Kasumi-1 (cell line): ENCODE results near the gene ABCA10.

Experiments used
- DNase-seq, 2 experiments: peaks; one replicate each; lab custom pipeline; 2025; lab: John Stamatoyannopoulos, UW

The ABCA10 gene

GRCh38 chr17:69164206-69164605, 64.4 kb downstream of the ABCA10 start:
- DNase-seq = no peak

- no peak for DNase-seq
Observed at GRCh38 chr17:69159418-69159817, 69.2 kb downstream of the ABCA10 start.

DNA sequence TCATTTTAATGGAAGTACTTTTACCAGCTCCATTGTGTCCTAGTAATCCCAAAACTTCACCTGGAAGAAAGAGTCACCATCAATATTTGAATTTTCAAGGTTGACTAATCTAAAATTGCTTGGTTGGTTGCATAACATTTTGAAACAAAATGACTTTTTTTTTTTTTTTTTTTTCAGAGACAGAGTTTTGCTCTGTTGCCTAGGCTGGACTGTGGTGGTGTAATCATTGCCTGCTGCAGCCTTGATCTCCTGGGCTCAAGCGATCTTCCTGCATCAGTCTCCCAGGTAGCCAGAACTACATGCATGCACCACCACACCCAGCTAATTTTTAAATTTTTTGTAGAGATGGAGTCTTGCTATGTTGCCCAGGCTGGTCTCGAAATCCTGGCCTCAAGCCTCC, 74.4 kb downstream of the ABCA10 start:
- no peak for DNase-seq

DNA sequence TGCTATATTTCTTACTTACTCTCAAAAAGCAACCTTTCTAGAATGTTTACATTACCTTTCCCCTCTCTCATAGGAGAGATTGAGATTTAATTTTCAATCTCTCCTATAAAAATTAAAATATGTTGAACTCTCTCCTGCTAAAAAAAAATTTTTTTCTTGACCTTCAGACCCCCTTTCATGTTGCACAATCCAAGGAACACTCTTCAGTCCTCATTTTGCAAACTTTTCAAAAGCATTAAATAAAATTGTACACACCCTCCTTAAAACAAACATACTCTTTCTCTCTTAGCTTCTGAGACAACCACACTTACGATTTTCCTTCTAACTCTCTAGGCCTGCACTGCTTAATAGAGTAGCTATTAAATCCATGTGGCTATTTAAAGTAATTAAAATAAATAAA, 78.3 kb downstream of the ABCA10 start:
- no peak for DNase-seq

DNA sequence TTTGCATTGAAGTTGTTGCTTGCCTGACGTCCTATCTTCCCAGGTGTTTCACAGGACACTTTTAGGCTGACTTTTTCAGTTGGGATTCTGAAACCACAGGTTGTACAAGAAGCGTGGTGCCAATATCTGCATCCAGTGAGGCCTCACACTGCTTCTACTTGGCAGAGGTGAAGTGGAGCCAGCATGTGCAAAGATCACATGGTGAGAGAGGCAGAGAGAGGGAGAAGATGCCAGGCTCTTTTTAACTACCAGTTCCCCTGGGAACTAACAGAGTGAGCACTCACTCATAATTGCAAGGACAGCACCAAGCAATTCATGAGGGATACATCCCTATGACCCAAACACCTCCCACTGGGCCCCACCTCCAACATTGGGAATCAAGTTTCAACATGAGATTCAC, 81.2 kb downstream of the ABCA10 start:
- no peak for DNase-seq

DNA sequence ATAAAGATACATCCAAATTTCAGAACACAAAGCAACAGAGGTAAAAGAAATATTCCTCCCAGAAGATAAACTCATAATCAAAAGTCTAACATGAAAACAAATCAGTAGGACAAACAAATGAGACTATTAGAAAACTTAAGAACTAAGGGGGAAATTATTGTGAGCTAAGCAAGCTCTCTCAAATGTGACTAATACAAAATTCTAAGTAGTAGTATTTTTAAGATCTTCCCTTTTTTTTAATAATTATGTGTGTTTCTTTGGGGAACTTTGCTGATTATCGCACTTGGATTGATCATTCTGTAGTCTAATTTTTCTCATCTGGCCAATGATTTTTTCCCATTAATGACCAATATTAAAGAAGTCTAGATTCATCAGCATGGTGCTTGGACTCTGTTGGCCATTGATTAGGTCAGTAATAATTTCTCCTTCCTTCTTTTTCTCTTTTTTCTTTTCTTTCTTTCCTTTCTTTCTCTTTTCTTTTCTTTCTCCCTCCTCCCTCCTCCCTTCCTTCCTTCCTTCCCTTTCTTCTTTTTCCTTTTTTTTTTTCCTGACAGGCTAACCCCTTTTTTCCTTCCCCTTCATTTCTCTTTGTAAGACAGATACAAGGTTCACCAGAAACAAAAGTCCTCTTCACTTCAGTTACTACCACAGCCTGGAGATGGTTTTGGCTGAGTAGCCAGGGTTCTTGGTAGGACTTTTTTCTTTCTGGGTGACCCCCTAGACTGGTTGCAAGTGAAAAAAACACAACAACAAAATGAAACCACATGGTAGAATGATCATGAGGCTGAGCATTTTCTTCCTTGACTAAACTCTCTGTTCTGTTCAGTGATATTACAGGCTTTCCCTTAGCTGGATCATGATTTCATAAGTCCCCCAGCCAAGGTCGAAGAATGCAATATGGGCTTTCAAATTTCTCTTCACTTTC, 84.0 kb downstream of the ABCA10 start:
- DNase-seq = no peak

DNA sequence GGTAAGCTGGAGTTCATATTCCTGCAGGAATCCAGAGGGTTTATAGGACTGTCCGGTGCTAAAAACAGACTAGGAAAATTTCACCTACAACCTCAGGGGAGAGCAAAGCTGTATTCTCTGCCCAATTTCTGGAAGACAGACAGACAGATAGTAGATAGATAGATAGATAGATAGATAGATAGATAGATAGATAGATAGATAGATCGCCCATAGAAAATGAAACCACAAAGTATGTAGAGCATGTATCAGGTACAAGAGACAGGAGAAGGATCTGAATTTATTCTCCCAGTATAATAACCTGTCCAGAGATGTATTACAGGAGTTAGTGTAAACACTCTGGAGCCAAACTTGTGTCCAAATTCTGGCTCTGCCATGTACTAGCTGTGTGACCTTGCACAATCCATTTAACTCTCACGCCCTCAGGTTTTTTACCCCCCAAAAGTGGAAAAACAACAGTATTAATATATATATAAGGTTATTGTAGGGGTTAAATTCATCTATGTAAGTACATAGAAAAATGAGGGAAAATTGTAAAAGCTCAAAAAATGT, 84.9 kb downstream of the ABCA10 start:
- no peak for DNase-seq

GRCh38 chr17:69143151-69143550, 85.5 kb downstream of the ABCA10 start:
- DNase-seq = no peak

DNA sequence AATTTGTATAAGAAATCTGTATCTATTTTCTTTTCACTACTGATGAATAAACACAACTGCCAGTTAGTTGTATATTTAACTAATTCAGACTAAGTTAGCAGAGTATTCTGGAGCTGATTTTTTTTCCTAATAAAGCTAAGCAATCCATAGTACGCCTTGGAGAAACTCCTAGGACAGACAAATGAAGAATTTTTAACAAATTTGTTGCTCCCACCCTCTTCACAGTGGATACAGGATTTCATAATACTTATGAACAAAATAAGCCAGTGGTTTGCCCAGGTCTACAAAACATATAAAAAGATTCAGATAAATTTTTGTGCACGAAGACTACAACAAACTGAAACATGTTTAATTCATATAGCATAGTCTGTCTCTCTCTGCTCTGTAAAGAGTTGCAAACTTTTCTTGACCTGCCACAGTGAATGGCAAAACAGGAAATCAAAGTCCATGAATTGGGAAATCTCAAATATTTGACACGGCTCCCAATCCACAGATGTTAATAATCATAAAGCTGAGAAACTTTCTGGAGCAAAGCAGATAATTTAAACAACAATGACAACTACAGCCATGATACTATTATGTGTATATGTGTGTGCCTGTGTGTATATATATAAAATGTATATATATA, 86.3 kb downstream of the ABCA10 start:
- DNase-seq = no peak

- DNase-seq = no peak
Observed at GRCh38 chr17:69141431-69142174, 87.0 kb downstream of the ABCA10 start, which contains the start of gene ABCA6. TSS of gene ABCA6 (minus strand) at chr17:69141895. CDS start at chr17:69140703, 1,192 bp downstream.

GRCh38 chr17:69134112-69134511, 94.5 kb downstream of the ABCA10 start:
- DNase-seq = no peak

GRCh38 chr17:69130627-69131296, 97.9 kb downstream of the ABCA10 start:
- DNase-seq = no peak

DNA sequence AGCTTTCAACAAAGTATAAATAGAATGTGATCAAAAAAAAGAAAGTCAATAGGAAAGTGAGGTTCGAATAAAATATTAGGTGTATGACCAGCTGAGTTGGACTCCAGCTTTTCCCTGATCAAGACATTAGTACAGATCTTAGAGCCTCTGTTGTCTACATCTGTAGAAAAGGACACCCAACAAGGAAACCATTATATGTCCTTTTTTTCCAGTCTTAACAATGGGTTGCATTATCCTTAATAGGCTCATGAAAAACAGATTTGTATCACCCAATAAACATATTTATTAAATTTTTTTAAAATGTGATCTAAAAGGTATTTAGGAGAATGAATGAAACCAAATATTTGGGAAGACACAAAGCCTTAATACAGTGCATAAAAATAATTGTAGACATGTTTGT, 105.0 kb downstream of the ABCA10 start:
- no peak for DNase-seq

- DNase-seq = no peak
Observed at GRCh38 chr17:69122065-69122464, 106.6 kb downstream of the ABCA10 start.

GRCh38 chr17:69117855-69118784, 110.5 kb downstream of the ABCA10 start:
- DNase-seq = no peak

- no peak for DNase-seq
Observed at GRCh38 chr17:69111794-69112193, 116.8 kb downstream of the ABCA10 start.

DNA sequence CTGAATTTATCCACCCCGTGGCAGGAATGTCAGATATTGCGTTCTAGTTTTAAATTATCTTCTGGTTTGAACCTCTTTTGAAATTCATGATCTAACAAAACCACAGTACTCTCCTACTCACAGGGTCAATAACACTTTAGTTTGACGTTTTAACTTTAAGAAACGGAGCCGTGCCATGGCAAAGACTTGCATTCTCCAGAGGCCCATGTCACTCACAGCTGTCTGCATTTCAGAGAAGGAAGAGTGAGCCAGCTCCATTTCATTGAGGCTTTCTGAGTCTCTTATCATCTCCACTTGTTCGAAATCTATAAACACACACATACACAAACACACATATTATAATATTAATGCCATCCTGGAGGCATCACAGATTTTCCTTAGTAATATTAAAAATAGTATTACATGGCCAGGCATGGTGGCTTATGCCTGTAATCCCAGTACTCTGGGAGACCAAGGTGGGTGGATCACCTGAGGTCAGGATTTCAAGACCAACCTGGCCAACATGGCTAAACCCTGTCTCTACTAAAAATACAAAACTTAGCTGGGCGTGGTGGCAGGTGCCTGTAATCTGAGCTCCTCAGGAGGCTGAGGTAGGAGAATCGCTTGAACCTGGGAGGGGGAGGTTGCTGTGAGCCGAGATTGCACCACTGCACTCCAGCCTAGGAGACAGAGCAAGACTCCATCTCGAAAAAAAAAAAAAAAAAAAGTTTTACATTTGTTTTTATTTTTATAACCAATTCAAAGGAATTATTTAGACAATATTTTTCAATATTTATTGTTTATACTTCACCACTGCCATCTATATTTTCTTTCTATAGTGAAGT, 122.5 kb downstream of the ABCA10 start:
- no peak for DNase-seq

GRCh38 chr17:69103557-69104233, 124.9 kb downstream of the ABCA10 start:
- DNase-seq = no peak

- DNase-seq = no peak
Observed at GRCh38 chr17:69098625-69099024, 130.0 kb downstream of the ABCA10 start.
